Hematopoietic multipotent progenitor cell treated with erythropoietin and hydrocortisone succinate and interleukin-3 and kit ligand, for 15 days (in vitro differentiated cells): ENCODE data around the gene KAT2B.
A peak's percentile ranks its signal among the peaks of the same experiment; 100 is the strongest.

Source experiments
- DNase-seq: peaks from one replicate; pipeline ENCODE4 v3.0.0-alpha.2; 2015; ENCODE audit warnings: low spot score

The KAT2B gene

DNA sequence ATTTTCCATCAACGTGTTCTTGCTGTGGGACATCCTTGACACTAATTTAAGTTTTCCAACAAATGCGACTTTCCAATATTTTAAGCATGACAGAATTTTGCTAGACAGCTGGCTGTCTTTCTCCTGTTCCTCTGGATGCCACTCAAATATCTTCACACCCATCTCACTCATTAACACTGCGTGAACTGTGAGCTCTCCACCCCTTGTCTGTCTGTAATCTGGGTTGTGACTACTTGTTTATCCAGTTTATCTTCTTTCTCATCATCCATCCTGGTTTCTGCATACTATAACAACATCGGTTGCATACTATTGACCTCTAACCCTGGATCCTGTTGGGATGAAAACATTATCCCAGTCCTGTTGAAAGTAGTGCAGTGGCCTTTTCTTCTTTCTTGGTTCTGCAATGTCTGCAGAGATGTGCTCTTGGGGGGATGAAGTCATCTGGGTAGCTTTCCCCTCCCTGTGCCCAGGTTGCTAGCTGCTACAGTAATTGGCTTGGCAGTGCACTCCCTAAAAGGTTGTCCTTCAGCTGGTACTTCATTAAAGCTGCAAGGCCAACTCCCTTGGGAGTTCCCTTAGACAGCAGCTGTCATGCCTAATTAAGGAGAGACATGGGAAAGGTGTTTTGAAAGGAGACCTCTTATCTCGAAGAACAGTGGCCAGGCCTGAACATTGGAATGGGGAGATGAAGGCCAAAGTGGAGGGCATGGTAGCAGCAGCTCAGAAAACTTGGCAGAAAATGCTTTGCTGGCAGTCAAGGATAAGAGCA is 24.7 kb downstream of the KAT2B start:
- peak; percentile 88 for DNase-seq

DNA sequence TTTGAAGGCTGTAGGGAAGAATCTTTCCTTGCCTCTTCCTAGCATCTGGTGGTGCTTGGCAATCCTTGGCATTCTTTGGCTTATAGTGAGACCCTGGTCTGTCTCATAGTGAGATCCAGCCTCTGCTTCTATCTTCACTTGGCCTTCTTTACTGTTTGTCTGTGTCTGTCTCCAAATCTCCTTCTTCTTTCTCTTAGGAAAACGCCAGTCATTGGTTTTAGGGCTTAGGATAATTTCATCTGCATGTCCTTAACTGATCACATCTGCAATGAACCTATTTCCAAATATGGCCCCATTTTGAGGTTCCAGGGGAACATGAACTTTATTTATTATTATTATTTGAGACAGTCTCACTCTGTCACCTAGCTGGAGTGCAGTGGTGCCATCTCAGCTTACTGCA is 25.8 kb downstream of the KAT2B start:
- DNase-seq, result no peak

DNA sequence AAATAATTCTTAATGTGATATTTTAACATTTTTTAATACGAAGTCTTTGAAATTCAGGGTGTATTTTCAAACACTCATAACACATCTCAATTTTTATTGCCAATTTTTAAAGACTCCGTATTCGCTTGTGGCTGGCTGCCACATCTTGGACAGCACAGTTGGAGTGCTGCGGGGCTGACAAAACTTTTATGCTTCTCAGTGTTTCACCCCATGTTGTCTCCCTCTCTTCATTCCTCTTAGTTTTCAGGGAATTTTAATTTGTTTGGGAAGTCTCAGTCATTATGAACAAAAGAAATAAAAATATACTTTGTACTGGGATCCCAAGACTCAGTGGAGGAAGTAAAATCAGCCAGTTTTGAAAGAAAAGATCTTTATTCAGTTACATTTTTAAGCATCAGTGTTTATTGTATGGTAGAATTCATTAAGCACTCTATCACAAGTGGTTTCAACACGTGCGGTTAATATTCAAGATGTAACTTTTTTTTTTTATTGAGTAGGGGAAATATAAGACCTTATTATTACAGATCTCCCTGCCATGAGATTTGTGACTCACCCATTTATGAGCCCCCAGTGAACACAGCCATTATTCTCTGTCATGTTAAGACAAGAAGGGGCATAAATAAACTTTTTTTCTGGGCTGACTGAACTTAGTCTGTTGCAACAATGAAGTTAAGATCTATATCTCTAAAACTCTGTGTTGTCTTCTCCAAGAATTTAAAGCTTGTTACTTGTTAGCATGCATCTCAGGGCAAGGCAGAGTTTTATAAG is 26.8 kb downstream of the KAT2B start:
- no peak for DNase-seq

DNA sequence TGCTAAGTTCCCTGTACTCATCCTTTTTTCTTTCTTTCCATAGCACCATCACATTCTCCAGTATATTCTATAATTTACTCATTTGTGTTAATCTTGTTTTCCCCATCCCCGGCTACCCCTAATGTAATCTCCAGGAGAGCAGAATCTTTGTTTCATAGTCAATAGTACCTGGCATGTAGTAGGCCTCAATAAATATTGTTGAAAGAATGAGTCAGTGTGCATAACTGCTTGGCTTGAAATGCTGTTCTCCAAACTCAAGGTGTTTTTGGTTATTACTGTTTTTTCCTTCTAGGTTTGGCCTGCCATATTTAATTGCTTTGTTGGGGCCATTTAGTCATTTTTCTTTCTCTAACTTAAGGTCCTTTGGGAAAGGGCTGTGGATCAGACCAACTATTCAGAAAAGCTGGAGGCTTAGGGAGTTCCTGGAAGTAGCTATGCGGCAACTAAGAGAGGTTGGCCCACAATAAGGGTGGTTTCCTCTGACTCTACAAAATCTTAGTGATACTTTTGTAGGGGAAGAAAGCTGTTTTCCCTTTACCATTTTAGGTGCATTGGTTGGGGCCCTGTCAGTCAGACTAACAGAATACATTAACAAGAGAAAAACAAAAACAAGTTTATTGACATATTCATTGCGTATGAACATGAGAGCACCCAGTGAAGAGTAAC is 28.4 kb downstream of the KAT2B start:
- no peak for DNase-seq

DNA sequence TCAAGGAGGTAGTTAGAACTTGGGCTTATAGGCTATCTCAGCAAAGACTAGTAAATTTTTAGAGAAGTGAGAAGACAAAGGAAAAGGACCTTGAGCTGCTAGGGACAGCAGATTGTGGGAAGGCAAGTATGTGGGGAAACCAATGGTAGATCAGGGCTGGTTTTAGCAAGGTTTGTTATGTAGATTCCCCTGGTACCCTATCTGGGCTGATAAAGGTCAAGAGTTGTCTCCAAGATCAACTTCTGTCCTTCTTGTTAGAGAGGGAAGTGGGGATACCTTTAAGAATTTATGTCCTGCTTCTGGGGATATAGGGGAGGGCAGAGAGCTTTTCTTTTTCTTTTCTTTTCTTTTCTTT is 28.9 kb downstream of the KAT2B start:
- DNase-seq, result no peak

DNA sequence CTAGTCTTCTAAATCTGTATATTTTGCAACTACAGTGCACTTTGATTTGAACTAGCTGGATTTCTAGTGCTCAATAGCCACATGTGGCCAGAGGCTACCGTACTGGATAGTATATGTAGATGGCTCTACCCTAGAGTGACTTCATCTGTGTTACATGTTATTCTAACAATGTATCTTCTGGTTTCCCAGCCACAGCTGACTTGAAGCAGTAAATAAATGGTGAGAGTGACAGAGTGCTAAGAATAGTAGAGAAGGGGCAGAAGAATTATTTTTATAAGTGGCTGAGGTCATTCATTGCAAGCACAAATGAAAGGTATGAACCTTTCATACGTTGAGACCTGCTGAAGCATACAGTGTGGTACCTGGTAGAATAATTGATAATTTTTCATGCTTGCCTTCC is 30.9 kb downstream of the KAT2B start:
- DNase-seq, result no peak

DNA sequence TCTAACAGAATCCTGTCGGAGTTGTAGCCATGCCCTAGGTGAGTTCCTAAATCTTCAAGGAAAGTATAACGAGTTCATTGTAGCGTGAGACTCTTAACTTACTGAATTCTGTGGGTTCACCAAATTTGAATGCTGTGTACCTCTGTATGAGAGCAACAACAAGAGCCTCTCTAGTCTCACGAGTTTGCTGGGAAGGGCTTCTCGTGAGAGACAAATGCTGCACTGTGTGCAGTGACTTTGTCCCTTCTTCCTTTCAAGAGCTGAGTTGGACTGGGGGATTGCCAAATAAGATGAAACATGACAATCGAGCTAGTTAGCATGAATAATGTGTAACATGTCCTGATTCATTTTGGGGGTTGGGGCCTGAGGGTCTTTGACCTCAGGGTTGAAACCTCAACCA is 32.2 kb downstream of the KAT2B start:
- no peak for DNase-seq

DNA sequence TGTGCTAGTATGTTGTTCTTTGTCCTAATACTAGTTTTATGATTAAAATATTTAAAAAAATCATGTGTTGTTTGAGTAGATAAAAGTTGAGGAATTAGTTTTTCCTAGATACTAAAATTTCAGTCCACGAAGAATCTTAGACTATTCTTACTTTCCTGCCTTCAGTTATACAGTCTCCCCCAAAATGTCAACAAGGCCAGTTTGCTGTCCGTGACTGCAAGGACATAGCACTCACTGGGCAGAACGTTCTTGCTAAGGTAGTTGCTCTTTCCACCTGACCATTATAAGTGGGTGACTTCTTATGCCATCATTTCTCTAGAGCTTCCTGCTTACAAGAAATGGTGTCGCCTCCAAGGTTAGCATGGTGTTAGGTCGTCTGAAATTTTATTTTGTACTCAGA is 32.8 kb downstream of the KAT2B start:
- no peak for DNase-seq

DNA sequence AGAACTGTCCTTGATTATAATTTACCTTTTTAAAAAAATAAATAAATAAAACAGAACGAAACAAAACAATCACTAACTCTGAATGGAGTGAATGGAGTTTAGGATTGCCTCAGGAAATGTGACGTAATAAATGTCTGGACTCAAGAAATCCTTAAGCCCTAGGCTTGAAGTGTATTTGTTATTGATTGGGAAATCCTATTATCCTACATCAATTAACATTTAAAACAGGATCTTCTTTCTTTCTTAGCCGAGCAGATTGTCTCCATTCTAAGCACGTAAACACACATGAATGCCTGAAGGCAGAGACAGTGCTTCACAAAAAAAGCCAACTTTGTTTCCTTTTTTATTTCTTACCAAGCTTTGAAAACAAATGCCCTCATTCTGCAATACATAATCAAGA is 33.4 kb downstream of the KAT2B start:
- DNase-seq, result no peak

DNA sequence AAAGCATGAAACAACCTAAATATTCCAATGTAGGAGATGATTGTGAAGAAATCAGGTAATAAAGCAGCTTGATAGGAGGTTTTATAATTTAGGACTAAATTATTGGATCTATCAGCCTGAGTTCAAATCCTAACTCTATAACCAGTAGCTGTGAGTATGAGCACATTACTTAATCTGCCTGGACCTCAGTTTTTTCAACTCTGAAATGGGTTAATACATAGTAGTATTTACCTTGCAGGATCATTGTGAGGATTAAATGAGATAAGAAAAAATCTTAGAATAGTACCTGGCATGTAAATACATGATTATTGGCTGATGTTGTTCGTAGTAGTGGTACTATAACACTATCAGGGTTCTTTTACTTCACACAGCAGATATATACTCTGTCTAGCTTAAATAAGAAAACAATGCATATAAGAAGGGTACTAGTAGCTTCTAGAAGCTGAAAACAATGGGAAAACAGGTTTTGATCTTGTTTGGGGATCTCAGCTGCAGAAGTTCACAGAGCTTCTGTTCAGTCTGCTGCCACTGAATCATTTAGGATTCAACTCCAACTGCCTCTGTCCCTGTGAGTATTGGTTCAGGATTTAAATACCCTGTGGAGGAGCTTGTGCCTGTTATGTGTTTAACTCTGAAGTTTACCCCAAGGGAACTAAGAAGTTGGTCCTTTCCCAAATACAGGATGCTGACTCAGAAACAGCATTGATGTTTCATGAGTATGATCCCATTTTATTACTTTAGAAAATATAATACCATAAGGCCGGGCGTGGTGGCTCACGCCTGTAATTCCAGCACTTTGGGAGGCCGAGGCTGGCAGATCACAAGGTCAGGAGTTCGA is 34.2 kb downstream of the KAT2B start:
- DNase-seq, result no peak

DNA sequence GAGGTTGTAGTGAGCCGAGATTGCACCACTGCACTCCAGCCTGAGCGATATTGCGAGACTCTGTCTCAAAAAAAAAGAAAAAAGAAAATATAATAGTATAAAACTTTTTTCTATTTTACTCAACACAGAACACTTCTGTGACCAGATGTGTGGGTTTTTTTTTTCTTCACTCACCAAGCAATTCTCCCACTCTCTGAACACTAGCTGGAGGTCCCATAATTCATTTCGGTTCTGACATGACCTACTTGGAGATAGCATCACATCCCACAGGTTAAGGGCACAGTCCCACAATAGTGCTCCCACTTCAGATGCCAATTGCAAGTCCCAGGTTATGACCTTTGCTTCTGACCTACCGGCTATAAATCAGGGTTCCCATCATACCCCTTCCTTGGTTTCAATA is 35.0 kb downstream of the KAT2B start:
- no peak for DNase-seq

DNA sequence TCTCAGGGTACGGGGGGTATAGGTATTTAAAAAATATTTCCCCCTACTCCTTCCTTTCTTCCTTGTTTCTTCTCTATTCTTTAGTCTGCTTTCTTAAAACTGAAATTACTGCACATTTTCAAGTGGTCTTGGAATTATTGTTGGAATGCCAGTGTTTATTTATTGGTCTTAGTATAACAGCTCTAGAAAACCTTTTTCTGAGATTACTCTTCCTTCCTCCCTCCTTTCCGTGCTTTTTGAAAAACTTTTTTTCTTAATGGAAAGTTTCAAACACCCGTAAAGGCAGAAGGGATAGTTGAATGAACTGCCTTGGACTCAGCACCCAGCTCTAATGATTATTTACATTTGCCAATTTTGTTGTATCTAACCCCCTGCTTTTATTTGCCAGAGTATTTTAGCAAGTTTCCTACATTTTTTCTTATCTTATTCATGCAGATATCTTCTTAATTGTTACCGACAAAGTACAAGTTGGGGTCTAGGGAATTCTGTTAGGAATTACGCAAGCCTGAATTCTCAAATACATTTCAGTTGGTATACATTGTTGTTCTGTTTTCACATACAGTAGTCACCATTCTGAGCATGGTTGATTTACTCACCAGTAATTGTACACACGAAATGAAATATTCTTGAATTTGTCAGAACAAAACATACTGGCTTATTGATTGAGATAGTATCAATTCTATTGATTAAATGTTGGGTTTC is 36.2 kb downstream of the KAT2B start:
- no peak for DNase-seq

DNA sequence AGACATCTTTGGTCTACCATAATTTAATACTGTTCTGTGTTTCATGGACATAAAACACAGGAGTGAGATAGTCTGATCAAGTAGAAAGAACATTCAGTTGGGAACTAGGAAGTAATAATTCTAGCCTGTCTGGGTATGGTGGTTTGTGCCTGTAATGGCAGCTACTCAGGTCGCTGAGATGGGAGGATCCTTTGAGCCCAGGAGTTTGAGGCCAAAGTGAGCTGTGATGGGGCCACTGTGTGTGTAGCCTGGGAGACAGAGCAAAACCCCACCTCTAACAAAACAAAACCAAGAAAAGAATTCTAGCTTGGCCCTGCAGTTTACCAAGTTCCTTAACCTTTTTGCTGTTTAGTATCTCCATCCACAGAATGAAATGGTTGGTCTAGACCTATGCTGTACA is 36.8 kb downstream of the KAT2B start:
- DNase-seq, result no peak

DNA sequence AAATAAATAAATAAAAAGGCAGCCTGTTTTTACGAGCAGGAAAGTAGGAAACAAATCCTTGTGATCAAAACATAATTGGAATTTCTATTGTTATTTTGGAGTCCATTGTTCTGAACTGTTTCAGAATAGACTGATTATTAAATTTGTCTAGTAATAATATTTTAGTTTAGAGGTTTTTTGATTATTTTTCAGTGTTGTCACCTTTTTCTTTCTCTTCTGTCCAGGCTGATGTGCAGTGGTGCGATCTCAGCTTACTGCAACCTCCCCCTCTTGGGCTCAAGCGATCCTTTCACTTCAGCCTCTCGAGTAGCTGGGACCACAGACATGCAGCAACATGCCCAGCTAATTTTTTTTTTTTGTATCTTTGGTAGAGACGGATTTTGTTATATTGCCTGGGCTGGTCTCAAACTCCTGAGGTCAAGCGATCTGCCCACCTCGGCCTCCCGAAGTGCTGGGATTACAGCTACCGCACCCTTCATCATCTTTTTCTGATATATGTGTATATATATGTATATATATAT is 38.0 kb downstream of the KAT2B start:
- DNase-seq, result no peak

DNA sequence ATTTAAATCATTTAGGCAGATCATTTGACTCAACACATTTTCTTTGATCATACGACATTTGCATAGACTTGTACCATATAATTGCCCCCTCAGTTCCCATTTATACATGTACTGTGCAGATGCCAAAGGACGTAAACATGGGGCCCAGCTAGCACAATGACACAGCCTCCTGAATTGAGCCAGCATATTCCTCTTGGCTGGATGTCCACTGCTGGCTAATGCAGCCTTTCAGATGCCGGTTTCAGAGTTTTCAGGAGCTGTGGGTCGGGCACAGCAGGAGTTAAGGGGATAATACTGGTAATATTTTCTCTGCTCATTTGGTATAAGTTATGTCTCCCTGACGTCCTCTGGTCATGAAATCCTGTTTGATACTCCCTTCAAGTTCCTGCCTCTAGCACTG is 39.4 kb downstream of the KAT2B start:
- DNase-seq, result no peak

DNA sequence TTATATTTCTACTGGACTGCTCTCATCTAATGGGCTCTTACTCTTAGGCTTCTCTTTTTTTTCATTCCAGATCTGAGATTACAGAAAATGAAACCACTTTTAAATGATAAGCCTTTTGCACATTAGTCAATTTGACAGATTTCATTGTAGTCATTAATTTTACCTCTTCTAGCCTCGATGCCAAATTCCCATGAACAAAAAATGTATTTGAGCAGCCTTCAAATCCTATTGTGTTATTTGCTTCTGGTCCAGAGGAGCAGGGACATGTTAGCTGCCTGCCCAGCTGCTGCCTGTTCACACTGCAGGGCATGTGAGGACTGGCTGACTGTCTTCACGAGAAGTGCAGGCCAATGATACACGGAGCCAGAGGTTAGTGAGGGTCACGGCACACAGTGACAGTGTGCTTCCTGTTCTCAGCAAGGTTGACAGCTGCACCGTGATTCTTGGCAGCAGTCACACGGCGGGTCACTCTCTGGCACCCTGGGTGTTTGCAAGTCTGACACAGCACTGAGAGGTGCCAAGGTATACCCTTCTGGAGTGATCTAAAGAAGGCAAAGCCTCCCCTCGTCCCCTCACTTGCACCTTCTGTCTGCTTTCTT is 40.8 kb downstream of the KAT2B start:
- DNase-seq, result no peak

DNA sequence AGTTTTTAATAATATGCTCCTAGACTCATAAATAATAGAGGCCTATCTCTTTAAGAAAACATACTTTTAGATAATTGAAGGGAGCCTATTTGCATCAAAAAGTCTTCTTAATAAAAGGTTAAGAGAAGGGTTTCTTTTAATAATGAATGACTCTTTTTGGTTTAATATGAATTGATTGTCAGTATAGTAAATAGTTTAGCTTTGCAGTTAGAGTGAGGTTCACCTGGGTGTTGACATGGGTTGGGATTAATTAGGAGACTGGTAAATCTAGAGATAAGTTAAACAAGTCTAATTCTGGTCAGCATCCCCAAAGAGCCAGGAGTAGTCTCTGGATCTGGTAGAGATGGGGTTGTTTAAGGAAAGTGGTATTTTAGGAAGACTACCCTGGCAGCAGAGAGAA is 43.0 kb downstream of the KAT2B start:
- DNase-seq, result no peak

DNA sequence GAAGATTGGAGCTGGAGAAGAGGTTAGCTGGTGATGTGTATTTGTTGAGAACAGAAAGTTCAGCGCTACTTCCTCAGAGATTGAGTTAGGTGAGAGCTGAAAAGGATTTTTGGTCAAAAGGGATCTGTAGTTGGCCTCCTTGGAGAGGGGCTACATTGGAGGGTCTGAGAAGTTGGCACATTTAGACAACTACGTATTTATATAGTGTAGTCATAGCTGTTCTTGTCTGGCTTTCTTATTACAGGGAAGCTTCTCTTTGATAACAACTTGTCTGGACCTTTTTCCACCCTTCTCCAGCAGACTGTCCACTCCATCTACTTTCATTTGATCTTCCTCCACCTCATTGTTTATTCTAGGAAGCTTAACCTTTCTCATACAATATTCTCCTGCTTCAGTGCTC is 43.7 kb downstream of the KAT2B start:
- DNase-seq, result no peak

DNA sequence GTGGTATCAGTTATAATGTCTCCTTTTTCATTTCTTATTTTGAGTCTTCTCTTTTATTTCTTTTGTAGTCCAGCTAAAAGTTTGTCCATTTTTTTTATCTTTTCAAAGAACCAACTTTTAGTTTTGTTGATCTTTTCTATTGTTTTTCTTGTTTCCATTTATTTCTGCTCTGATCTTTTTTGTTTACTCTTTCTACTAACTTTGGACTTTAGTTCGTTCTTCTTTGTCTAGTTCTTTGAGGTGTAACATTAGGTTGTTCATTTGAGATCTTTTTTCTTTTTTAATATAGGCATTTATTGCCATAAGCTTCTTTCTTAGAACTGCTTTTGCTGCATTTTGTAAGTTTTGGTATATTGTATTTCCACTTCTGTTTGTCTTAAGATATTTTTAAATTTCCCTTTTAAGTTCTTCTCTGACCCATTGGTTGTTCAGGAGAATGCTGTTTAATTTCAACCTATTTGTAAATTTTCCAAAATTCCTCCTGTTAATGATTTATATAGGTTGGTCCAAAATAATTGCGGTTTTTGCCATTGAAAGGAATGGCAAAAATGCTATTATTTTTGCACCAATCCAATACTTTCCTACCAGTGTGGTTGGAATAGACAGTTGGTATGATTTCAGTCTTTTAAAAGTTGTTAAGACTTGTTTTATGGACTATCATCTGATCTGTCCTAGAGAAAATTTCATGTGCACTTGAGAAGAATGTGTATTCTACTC is 51.2 kb downstream of the KAT2B start:
- no peak for DNase-seq

DNA sequence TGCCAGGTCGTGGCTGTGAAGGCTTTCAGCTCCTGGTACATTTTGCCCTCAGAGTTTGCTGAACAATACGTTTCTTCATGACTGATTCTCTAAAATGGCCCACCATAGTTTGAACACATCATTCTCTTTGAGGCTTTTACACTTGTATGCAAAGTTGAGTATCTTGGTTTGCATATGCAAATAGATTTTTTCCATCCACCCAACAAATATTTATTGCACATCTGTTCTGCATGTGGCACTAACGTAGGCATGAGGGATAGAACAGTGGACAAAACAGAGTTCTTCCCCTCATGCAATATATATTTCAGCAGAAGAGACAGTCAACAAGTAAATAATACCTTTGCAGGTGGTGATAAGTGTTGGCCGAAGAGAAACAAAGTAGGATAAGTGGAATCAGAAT is 55.2 kb downstream of the KAT2B start:
- DNase-seq, result no peak
